Measurements from ENCODE around the gene EDAR. TPM values are rescaled to one million over a fixed set of nuclear protein-coding genes. Genes with fewer than 3 reads are reported as not detected.

The EDAR gene
- total RNA-seq, 1 donor from 2014 or later = 0.24 TPM

DNA sequence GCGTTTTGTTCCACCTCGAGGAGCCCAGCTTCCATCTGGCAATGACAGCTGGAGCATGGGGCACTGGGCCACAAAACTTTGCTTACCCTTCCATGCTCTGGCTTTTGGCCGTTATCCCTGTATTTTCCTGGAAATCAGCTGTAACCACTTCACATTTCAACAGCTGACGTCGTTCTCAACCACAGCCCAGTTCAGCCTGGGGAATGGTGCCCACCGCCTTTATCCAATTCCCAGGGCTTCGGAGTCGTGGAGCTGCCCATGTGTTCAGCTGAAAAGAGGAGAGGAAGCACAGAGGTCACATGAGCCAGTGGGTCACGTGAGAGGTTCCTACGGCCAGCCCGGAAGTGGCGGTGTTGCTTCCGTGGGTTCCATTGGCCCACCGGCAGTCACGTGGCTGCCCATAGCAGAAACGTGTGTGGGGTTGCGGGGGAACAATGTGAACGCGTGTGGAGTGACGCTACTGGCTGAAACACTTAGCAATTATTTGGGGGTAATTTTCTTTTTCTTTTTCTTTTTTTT is 16.7 kb upstream of the EDAR start:
- Mint-ChIP-seq H3K36me3 (ENCODE audit: insufficient read depth) (no peaks in the 10 kb centered on the region), H3K4me1 (ENCODE audit: low read depth) (no peaks in the 10 kb centered on the region), H3K4me3 (ENCODE audit: low read depth) (no peak overlapping the region), H3K27ac (no peak overlapping the region), H3K27me3 (peaks cover 4% of the 10 kb centered on the region), H3K9me3 (ENCODE audit: low read depth) (no peaks in the 10 kb centered on the region)
- no peak for DNase-seq (ENCODE audit: low spot score, unreplicated experiment)
- no peak for TF ChIP-seq CTCF (IDR thresholded peaks at IDR 0.05; ENCODE audit: unreplicated experiment)

- TF ChIP-seq CTCF (IDR thresholded peaks at IDR 0.05; ENCODE audit: unreplicated experiment) = no peak
- H3K27ac Mint-ChIP-seq = no peak overlapping the region
- no peak overlapping the region for H3K4me3 Mint-ChIP-seq (ENCODE audit: low read depth)
- H3K36me3 Mint-ChIP-seq (ENCODE audit: insufficient read depth) = no peaks in the 10 kb centered on the region
- H3K4me1 Mint-ChIP-seq (ENCODE audit: low read depth) = no peaks in the 10 kb centered on the region
- no peaks in the 10 kb centered on the region for H3K9me3 Mint-ChIP-seq (ENCODE audit: low read depth)
- H3K27me3 Mint-ChIP-seq = peaks cover 3% of the 10 kb centered on the region
- no peak for DNase-seq (ENCODE audit: low spot score, unreplicated experiment)
These were observed 12.2 kb upstream of the EDAR start for GRCh38 chr2:109001201-109001600.

- TF ChIP-seq CTCF (IDR thresholded peaks at IDR 0.05; ENCODE audit: unreplicated experiment) = no peak
- H3K4me3 Mint-ChIP-seq (ENCODE audit: low read depth) = no peak overlapping the region
These were observed 11.7 kb upstream of the EDAR start for GRCh38 chr2:109000738-109001137.

DNA sequence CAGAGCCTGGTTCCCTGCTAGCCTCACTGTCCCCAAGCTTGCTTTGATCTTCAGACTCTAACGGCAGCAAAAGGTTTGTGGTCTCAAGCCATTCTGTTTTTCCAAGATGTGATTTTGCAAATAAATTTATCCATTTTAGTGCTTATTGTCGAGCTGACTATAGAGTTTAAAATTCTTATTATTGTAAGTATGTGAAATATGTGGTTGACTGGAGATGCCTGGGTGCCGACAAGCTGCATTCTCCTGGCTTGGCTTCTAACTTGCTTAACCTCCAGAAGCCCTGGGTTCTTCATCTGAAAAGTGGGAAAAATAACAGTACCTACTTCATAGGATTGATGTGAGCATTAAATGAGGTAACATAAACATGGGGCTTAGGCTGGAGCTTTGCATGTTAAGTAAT is 9.9 kb upstream of the EDAR start:
- H3K27ac Mint-ChIP-seq = no peak overlapping the region

More at GRCh38 chr2:109000738-109001137, 11.7 kb upstream of the EDAR start:
- Mint-ChIP-seq H3K9me3 (ENCODE audit: low read depth) (no peaks in the 10 kb centered on the region), H3K27ac (no peak overlapping the region), H3K36me3 (ENCODE audit: insufficient read depth) (no peaks in the 10 kb centered on the region), H3K27me3 (peaks cover 3% of the 10 kb centered on the region), H3K4me1 (ENCODE audit: low read depth) (no peaks in the 10 kb centered on the region)
- no peak for DNase-seq (ENCODE audit: low spot score, unreplicated experiment)

DNA sequence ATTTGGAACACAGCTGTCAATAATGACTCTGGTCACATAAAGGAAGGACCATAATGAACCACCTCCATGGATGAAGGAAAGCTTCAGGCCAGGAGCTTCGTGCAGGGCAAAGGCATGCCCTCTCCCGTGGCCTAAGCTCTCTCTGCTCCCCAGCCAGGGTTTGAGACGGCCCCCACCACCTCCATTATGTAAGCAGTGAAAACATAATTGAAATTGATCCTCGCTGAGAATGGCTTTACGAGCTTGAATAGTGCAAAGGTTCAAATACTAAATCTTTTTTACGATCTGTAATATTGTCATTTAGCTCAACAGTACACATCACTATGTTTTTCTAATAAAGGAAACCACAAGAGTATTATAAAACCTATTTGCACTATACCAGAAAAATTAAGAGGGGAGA is 5.2 kb upstream of the EDAR start:
- peaks cover under 1% of the 10 kb centered on the region for H3K27me3 Mint-ChIP-seq
- H3K4me1 Mint-ChIP-seq (ENCODE audit: low read depth) = peaks cover 7% of the 10 kb centered on the region
- no peaks in the 10 kb centered on the region for H3K9me3 Mint-ChIP-seq (ENCODE audit: low read depth)
- H3K36me3 Mint-ChIP-seq (ENCODE audit: insufficient read depth) = no peaks in the 10 kb centered on the region
- H3K27ac Mint-ChIP-seq = no peak overlapping the region
- DNase-seq (ENCODE audit: low spot score, unreplicated experiment) = no peak
- no peak overlapping the region for H3K4me3 Mint-ChIP-seq (ENCODE audit: low read depth)
- TF ChIP-seq CTCF (IDR thresholded peaks at IDR 0.05; ENCODE audit: unreplicated experiment) = no peak

More for the DNA sequence above, 9.9 kb upstream of the EDAR start:
- H3K9me3 Mint-ChIP-seq (ENCODE audit: low read depth) = no peaks in the 10 kb centered on the region
- TF ChIP-seq CTCF (IDR thresholded peaks at IDR 0.05; ENCODE audit: unreplicated experiment) = no peak
- no peaks in the 10 kb centered on the region for H3K27me3 Mint-ChIP-seq
- no peaks in the 10 kb centered on the region for H3K36me3 Mint-ChIP-seq (ENCODE audit: insufficient read depth)
- no peak overlapping the region for H3K4me3 Mint-ChIP-seq (ENCODE audit: low read depth)
- H3K4me1 Mint-ChIP-seq (ENCODE audit: low read depth) = no peaks in the 10 kb centered on the region
- no peak for DNase-seq (ENCODE audit: low spot score, unreplicated experiment)

Measured in progenitor cell of endocrine pancreas (in vitro differentiated cells).